Midbrain (tissue), 1 donor: ENCODE measurements around the gene DYNC2H1.

ENCODE experiments used
- DNase-seq: peaks from one replicate; lab custom pipeline; 2025; lab: John Stamatoyannopoulos, UW

The DYNC2H1 gene

GRCh38 chr11:103281301-103281700 lies 172.1 kb downstream of the DYNC2H1 start:
- no peak for DNase-seq

DNA sequence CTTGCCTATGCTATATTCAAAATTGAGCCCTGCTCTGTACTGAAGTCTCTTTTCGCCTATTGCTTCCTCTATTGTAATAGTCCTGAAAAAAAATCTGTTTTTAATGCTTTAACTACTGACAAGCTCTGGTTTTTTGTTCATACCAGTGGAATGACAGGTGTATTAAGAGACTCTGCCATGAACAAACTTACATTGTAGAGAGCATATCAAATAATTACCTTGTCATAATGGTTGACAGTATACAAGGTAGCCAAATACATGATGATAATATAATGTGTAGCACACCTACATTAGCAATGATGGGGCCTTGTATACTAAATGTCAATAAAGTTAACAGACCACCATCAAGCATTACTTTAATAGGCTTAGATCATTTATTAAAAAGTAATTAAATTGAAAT lies 175.0 kb downstream of the DYNC2H1 start:
- no peak for DNase-seq

- no peak for DNase-seq
These were observed 185.3 kb downstream of the DYNC2H1 start for GRCh38 chr11:103294516-103294915.

DNA sequence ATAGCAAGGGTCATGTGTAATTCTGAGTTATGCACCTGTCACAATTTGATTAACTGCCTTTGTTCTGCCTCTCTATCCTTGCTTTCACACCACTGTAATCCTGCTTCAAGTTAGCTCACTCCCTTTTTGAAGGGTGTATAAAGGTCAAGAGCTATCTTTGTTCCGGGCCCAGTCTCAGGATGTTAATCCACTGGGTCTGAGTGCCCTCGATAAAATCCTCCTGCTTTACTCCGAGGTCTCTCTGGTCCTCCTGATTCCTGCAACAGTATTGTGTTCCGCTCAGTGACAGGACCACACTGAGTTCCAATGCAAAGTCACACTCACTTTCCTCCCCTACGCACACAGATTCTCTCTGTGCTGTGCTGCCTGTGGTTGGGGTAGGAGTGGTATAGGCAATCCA lies 186.5 kb downstream of the DYNC2H1 start:
- DNase-seq: no peak

DNA sequence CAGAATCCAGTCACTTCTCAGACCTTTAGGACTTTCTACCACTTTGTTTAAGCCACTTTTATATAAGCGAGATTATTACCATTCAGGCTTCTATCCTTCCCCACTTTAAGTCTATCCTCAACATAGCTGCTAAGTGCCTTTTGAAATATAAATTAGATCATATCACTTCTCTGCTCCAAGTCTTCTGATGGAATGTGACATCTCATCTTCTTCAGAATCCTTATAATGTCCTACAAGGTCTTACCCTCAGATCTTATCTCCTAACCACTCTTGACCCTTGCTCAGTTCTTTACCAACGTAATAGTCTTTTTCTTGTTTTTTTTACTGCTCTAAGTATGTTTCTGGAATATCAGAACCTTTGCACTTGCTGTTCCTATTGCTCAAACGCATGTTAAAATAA lies 188.7 kb downstream of the DYNC2H1 start:
- DNase-seq: no peak

GRCh38 chr11:103315248-103315647 lies 206.0 kb downstream of the DYNC2H1 start:
- DNase-seq: no peak

- no peak for DNase-seq
These were observed 207.9 kb downstream of the DYNC2H1 start for GRCh38 chr11:103317118-103317517.

GRCh38 chr11:103322821-103323220 lies 213.6 kb downstream of the DYNC2H1 start:
- no peak for DNase-seq

DNA sequence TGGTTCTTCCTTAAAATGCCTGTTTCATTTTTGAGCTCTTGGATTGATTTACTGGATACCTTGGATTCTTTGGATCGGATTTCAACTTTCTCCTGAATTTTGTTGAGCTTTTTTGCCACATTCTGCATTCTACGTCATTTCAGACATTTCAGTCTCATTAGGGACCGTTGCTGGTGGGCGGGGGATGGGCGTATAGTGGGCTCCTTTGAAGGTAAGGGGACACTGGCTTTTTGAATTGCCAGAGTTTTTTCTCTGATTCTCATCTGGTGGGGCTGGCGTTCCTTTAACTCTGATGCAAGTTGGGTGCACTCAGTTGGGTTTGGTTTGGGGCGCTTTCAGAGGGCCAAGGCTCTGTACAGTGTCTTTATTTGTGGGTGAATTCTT lies 216.5 kb downstream of the DYNC2H1 start:
- no peak for DNase-seq

DNA sequence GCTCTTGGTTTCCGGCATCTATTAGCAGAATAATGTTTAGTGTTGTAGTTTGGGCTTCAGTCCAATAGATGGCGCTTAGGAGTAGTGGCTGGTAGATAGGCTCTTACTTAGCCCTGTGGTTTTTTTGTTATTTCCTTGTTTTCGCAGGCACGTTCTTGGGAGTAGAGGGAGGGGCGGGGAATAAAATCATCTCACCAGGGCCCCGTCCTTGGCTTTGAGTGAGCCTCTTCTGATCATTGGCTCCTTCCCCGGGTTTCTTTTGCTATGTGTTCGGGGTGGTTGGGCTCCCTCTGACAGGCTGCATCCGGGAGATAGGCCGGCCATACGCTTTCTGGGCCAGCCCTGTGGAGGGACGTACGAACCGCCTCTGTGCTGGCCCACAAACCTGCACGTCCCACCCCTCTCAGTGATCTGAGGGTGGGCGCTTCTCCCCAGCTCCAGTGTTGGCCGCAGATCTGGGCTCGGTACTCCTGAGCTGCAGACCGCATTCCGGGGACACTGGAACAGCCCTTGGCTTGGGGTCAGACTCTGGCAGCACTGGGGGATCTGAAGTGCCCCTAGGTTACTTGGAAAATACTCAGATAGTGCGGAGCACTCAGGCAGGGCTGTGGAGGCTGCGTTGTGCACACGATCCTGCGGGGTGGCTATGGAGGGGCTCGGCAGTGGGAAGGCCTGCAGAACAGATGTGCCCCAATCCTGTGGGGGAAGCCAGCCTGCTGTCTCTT lies 217.0 kb downstream of the DYNC2H1 start:
- DNase-seq: peak; percentile 59

GRCh38 chr11:103327721-103328120 lies 218.5 kb downstream of the DYNC2H1 start:
- DNase-seq: no peak

- no peak for DNase-seq
These were observed 223.2 kb downstream of the DYNC2H1 start for GRCh38 chr11:103332409-103332808.

- DNase-seq: no peak
These were observed 229.6 kb downstream of the DYNC2H1 start for GRCh38 chr11:103338621-103339484.

DNA sequence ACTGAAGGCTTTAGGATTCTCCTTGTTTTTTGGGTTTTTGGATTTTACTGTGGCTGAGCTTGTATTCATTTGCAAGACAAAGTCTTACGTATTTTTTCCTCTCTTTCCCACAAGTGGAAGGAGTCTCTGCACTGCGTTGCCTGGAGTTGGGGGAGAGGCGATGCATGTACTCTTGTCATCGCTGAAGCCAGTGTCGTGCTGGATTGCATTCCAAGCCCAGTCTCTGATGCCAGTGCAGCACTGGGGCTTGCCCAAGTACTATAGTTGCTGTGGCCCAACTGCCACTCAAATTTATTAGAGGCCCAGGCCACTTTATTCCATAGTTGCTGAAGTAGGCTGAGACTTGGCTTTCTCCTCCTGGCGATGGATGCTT lies 230.2 kb downstream of the DYNC2H1 start:
- DNase-seq: no peak

GRCh38 chr11:103340956-103341355 lies 231.7 kb downstream of the DYNC2H1 start:
- DNase-seq: no peak

DNA sequence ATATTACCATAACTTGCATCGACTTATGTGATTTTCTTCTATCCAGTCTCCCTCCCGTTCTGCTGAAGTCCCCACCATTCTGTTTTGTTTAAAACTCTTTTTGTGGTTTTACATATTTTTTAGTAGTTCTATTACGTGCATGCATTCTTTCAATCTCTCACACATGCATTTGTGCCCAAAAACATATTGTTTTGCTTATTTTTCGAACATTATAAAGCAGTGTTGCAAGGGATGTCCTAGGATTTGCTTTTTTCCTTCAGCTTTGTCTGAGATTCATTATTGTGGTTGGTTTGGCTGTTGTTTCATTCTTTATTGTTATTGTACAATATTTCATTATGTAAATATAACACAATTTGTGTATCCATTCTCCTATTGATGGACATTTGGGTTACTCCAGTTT lies 235.7 kb downstream of the DYNC2H1 start:
- DNase-seq: no peak

- DNase-seq: no peak
These were observed 240.4 kb downstream of the DYNC2H1 start for GRCh38 chr11:103349595-103349994.

GRCh38 chr11:103354656-103355055 lies 245.4 kb downstream of the DYNC2H1 start:
- DNase-seq: no peak

- DNase-seq: no peak
These were observed 249.0 kb downstream of the DYNC2H1 start for GRCh38 chr11:103358251-103358650.

- no peak for DNase-seq
These were observed 250.0 kb downstream of the DYNC2H1 start for GRCh38 chr11:103359216-103359615.

GRCh38 chr11:103364687-103365086 lies 255.5 kb downstream of the DYNC2H1 start:
- no peak for DNase-seq

DNA sequence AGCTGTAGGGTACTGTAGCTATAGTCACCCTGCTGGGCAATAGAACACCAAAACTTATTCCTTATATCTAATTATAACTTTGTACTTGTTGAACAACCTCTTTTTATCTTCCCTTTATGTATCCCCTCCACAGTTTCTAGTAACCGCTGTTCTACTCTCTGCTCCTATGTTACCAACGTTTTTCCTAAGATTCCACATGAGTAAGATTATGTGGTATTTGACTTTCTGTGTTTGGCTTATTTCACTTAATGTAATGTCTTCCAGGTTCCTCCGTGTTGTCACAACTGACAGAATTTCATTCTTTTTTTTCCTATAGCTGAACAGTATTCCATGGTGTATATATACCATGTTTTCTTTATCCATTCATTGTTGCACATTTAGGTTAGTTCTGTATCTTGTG lies 258.4 kb downstream of the DYNC2H1 start:
- DNase-seq: no peak

DNA sequence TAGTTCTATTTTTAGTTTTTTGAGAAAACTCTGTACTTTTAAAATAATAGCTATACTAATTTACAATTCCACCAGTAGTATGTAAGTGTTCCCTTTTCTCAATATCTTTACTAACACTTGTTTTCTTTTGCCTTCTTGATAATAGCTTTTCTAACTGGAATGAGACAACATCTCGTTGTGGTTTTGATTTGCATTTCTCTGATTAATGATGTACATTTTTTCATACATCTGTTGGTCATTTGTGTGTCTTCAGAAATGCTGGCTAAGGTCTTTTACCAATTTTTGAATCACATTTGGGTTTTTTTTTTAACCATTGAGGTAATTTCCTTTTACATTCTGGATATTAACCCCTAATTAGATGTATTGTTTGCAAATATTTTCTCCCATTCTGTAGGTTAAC lies 258.9 kb downstream of the DYNC2H1 start:
- no peak for DNase-seq
